Astrocyte (in vitro differentiated cells and primary cell): ENCODE measurements around the gene TSPAN17. TPM values are rescaled to one million over a fixed set of nuclear protein-coding genes. Genes with fewer than 3 reads are reported as not detected.

ENCODE experiments used
- DNase-seq: peaks from one replicate; pipeline ENCODE4 v3.0.0-alpha.2; 2010; ENCODE audit warnings: low read depth
- FAIRE-seq: peaks from 2 replicates; lab custom pipeline; 2011; peaks lifted over from hg19 to GRCh38; lab: Jason Lieb, UNC
- H2AFZ ChIP-seq: 2 replicates; pipeline ENCODE4 v1.6.0; 2012; ENCODE audit warnings: low read depth, low read length, inconsistent platforms
- H3K27ac ChIP-seq: 2 replicates; pipeline ENCODE4 v1.5.1; 2011; ENCODE audit warnings: low read depth, low read length, inconsistent platforms
- H3K27me3 ChIP-seq: 2 replicates; pipeline ENCODE4 v1.6.0; 2011; ENCODE audit warnings: low read length, inconsistent platforms; ENCODE audit not compliant: insufficient read depth
- H3K36me3 ChIP-seq: 2 replicates; pipeline ENCODE4 v1.5.1; 2011; ENCODE audit warnings: low read length, inconsistent platforms; ENCODE audit not compliant: insufficient read depth
- H3K4me1 ChIP-seq: 2 replicates; pipeline ENCODE4 v1.5.1; 2011; ENCODE audit warnings: low read length, inconsistent platforms; ENCODE audit not compliant: insufficient read depth
- H3K4me2 ChIP-seq: 2 replicates; pipeline ENCODE4 v1.6.0; 2012; ENCODE audit warnings: low read length, inconsistent platforms
- H3K4me3 ChIP-seq: 2 replicates; pipeline ENCODE4 v1.5.1; 2011; ENCODE audit warnings: low read depth, mild to moderate bottlenecking, low read length, inconsistent platforms; ENCODE audit not compliant: insufficient read depth
- H3K79me2 ChIP-seq: 2 replicates; pipeline ENCODE4 v1.6.0; 2012; ENCODE audit warnings: mild to moderate bottlenecking, low read length, inconsistent platforms; ENCODE audit not compliant: insufficient read depth
- H3K9ac ChIP-seq: 2 replicates; pipeline ENCODE4 v1.6.0; 2012; ENCODE audit warnings: mild to moderate bottlenecking, low read length, inconsistent platforms
- H3K9me3 ChIP-seq: 2 replicates; pipeline ENCODE4 v1.5.1; 2012; ENCODE audit warnings: low read depth, mild to moderate bottlenecking, low read length, inconsistent platforms; ENCODE audit not compliant: insufficient read depth
- H4K20me1 ChIP-seq: 2 replicates; pipeline ENCODE4 v1.6.0; 2012; ENCODE audit warnings: low read length, inconsistent platforms; ENCODE audit not compliant: insufficient read depth
- H3K27ac Mint-ChIP-seq: one replicate; pipeline ENCODE4 v1.8.0; 2021; ENCODE audit warnings: mild to moderate bottlenecking, mixed read lengths; ENCODE audit not compliant: unreplicated experiment
- H3K27me3 Mint-ChIP-seq: one replicate; pipeline ENCODE4 v1.8.0; 2021; ENCODE audit warnings: low read depth, mixed read lengths; ENCODE audit not compliant: unreplicated experiment
- H3K36me3 Mint-ChIP-seq: one replicate; pipeline ENCODE4 v1.8.0; 2021; ENCODE audit warnings: low read depth, mixed read lengths; ENCODE audit not compliant: unreplicated experiment
- H3K4me1 Mint-ChIP-seq: one replicate; pipeline ENCODE4 v1.8.0; 2021; ENCODE audit warnings: low read depth, mixed read lengths; ENCODE audit not compliant: unreplicated experiment
- H3K4me3 Mint-ChIP-seq: one replicate; pipeline ENCODE4 v1.8.0; 2021; ENCODE audit warnings: mild to moderate bottlenecking, moderate library complexity, mixed read lengths; ENCODE audit not compliant: unreplicated experiment
- H3K9me3 Mint-ChIP-seq: one replicate; pipeline ENCODE4 v1.8.0; 2021; ENCODE audit warnings: mild to moderate bottlenecking, mixed read lengths; ENCODE audit not compliant: unreplicated experiment
- CTCF ChIP-seq: IDR thresholded peaks from 2 replicates; pipeline ENCODE4 v1.5.1; 2011; ENCODE audit warnings: low read depth, mild to moderate bottlenecking, inconsistent platforms, low read length, moderate library complexity; ENCODE audit not compliant: insufficient read depth
- EZH2 ChIP-seq: IDR thresholded peaks from 2 replicates; pipeline ENCODE4 v1.6.1; 2012; ENCODE audit warnings: mild to moderate bottlenecking, low read length, inconsistent platforms; ENCODE audit not compliant: insufficient read depth
- total RNA-seq: library from RNA; stranded (reverse); gene quantifications from 2 replicates; pipeline ENCODE4 v1.2.1, GENCODE V29; 2021

The TSPAN17 gene
- total RNA-seq, 1 donor from 2014 or later: 56.5 TPM

- no peaks in the 10 kb centered on the region for H3K9me3 Mint-ChIP-seq
- H3K27me3 Mint-ChIP-seq: peaks cover 29% of the 10 kb centered on the region
- Histone ChIP-seq H3K79me2 (no peaks in the 10 kb centered on the region), H3K27me3 (peaks cover 20% of the 10 kb centered on the region), H3K9me3 (no peaks in the 10 kb centered on the region), H4K20me1 (peaks cover 37% of the 10 kb centered on the region), H3K4me3 (no peak overlapping the region), H3K9ac (no peak overlapping the region), H3K4me1 (no peaks in the 10 kb centered on the region), H2AFZ (peak overlapping the region; percentile 48), H3K4me2 (no peak overlapping the region), H3K36me3 (no peaks in the 10 kb centered on the region), H3K27ac (no peak overlapping the region)
- H3K27ac Mint-ChIP-seq: no peak overlapping the region
- no peak overlapping the region for H3K4me3 Mint-ChIP-seq
- peak; percentile 24 for DNase-seq
- peaks cover 7% of the 10 kb centered on the region for H3K36me3 Mint-ChIP-seq
- H3K4me1 Mint-ChIP-seq: peaks cover 17% of the 10 kb centered on the region
- TF ChIP-seq CTCF: peak; percentile 89
- TF ChIP-seq EZH2: no peak
- FAIRE-seq: no peak
These were observed 13.8 kb downstream of the TSPAN17 start for GRCh38 chr5:176660860-176661641.

- no peaks in the 10 kb centered on the region for H3K9me3 Mint-ChIP-seq
- peak overlapping the region; percentile 6 for H3K4me3 Mint-ChIP-seq
- no peak for FAIRE-seq
These were observed 14.4 kb downstream of the TSPAN17 start for GRCh38 chr5:176661676-176662075.

More at GRCh38 chr5:176661676-176662075, 14.4 kb downstream of the TSPAN17 start:
- Mint-ChIP-seq H3K36me3 (peaks cover 7% of the 10 kb centered on the region), H3K27ac (no peak overlapping the region), H3K4me1 (peaks cover 17% of the 10 kb centered on the region), H3K27me3 (peaks cover 32% of the 10 kb centered on the region)
- no peaks in the 10 kb centered on the region for H3K36me3 ChIP-seq
- no peaks in the 10 kb centered on the region for H3K79me2 ChIP-seq
- TF ChIP-seq CTCF (no peak), EZH2 (no peak)
- H2AFZ ChIP-seq: no peak overlapping the region
- no peaks in the 10 kb centered on the region for H3K9me3 ChIP-seq
- H3K4me1 ChIP-seq: no peaks in the 10 kb centered on the region
- no peak overlapping the region for H3K4me2 ChIP-seq
- H3K4me3 ChIP-seq: no peak overlapping the region
- H4K20me1 ChIP-seq: peaks cover 37% of the 10 kb centered on the region
- H3K27me3 ChIP-seq: peaks cover 23% of the 10 kb centered on the region
- H3K27ac ChIP-seq: no peak overlapping the region
- DNase-seq: no peak
- H3K9ac ChIP-seq: no peak overlapping the region
